Omental fat pad (tissue), 4 donors: ENCODE measurements around the gene PACSIN1. TPM values are rescaled to one million over a fixed set of nuclear protein-coding genes. Genes with fewer than 3 reads are reported as not detected.

Experiments used
- ATAC-seq: fragments of 150-250 bp; one replicate; pipeline ENCODE4 v1.9.1; 2016; ENCODE audit warnings: mild to moderate bottlenecking, moderate library complexity; ENCODE audit not compliant: low FRiP score
- DNase-seq: peaks from one replicate; pipeline ENCODE4 v3.0.0-alpha.2; 2019; ENCODE audit warnings: low spot score
- CTCF ChIP-seq, 3 donors: fragments of 450-650 bp; IDR thresholded peaks; one replicate each; pipeline ENCODE4 v1.5.1; 2016 to 2017; ENCODE audit warnings: antibody characterized with exemption in 3 of 3, mild to moderate bottlenecking in 3 of 3, moderate library complexity in 2 of 3
- total RNA-seq, 4 donors: library from RNA; depleted of rRNA; stranded (reverse); fragments of >200 nt; gene quantifications; one replicate each; pipeline ENCODE4 v1.1.0, GENCODE V29; 2016

PACSIN1 gene
- total RNA-seq, 4 donors from 2014 or later = not detected

DNA sequence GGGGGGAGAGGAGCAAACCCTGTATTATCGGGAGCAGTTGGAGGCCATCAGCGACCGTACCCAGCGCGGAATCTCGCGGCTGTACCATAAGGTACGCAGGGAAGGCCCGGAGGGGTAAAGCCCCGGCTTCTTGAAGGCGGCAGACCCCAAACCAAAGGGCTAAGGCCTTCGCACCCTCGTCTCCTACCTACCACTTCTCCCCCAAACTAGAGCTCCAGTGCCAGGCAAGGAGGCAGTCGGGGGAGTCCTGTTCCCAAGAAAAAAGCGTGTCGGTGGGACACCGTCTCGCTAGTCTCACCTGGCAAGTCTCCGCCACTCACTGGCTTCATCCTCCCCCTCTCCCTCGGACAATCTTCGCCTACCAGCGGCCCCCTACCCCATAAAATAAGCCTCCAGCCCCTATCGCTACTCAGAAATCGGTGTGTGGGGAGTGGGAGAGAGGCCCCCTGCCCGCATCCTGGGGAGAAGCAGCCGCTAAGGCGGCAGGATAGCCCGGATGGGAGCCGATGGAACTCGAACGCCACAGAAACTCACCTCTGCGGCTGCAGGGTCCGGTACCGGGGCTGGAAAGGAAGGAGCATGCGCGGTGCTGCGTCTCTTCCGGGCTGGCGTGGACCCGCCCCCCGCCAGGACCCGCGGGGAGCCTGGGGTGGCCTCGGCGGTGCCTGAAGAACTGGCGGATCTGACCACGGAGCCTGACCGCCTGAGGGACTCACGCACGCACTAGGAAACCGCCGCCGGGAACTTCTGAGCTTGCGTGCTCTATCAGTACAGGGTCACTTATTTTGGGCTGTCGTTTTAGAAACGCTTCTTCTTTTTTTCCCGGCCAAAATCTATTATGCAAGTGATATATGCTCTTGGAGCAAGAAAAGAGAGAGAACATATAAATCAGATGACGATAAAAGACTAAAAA is 40.1 kb upstream of the PACSIN1 start, which contains the start of gene RPS10:
TSS of gene RPS10 (minus strand) at position 572 of the 913 bp plus-strand sequence. CDS start 848 bp downstream, outside the sequence.
- DNase-seq (peak; percentile 61), ATAC-seq (peak; percentile 98)

DNA sequence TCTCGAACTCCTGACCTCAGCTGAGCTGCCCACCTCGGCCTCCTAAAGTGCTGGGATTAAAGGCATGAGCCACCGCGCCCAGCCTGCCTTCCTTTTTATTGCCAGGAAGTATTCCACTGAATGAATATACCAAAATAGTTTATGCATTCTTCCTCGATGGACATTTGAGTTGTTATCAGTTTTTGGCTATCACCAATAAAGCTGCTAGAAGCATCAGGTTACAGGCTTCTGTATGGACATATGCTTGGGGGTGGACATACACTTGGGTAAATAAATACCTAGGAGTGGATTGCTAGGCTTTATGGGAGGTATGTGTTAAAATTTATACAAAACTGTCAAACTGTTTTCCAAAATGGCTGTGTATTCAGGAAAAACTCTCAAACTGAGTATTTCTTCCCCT is 30.0 kb upstream of the PACSIN1 start:
- no peak for TF ChIP-seq CTCF (IDR thresholded peaks at IDR 0.05)
- ATAC-seq (no peak), DNase-seq (no peak)

More for the DNA sequence above, 40.1 kb upstream of the PACSIN1 start, which contains the start of gene RPS10:
- no peak for TF ChIP-seq CTCF (IDR thresholded peaks at IDR 0.05)

GRCh38 chr6:34436803-34437643 is 28.9 kb upstream of the PACSIN1 start:
- ATAC-seq (no peak), DNase-seq (no peak)
- no peak for TF ChIP-seq CTCF (IDR thresholded peaks at IDR 0.05)

DNA sequence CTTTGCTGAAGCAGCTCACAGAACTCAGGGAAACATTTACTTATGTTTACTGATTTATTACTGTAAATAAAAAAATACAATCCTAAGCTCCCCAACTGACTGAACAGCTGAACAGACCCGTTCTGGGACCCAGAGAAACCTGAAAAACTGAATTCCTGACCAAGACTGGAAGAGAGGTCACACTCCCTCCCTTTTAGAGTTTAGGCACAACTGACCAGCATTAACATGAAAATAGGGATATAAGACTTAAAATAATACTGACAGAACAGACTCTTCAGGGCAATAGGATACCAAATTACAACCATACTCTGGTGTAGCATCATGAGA is 28.3 kb upstream of the PACSIN1 start:
- TF ChIP-seq CTCF (IDR thresholded peaks at IDR 0.05) = no peak
- DNase-seq = no peak
- no peak for ATAC-seq

DNA sequence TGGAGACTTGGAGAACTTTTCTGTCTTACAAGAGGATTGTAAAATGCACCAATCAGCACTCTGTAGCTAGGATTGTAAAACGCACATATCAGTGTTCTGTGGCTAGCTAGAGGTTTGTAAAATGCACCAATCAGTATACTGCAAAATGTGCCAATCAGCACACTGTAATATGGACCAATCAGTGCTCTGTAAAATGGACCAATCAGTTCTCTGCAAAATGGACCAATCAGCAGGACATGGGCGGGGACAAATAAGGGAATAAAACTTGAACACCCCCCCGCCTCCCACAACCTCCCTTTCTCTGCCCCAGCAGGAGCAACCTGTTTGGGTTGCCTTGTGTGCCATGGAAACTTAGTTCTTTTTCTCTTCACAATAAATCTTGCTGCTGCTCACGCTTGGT is 27.2 kb upstream of the PACSIN1 start:
- no peak for ATAC-seq
- no peak for DNase-seq
- no peak for TF ChIP-seq CTCF (IDR thresholded peaks at IDR 0.05)

GRCh38 chr6:34439442-34439841 is 26.4 kb upstream of the PACSIN1 start:
- no peak for DNase-seq
- no peak for ATAC-seq
- no peak for TF ChIP-seq CTCF (IDR thresholded peaks at IDR 0.05)
